ENCODE results near the gene ALDH3B2. TPM values are rescaled to one million over a fixed set of nuclear protein-coding genes. Genes with fewer than 3 reads are reported as not detected.
"Not testable (repeated sequence)": the region's sequence is repeated elsewhere in the genome, so short reads cannot be mapped to it uniquely, and the experiment has no call there.

Gene ALDH3B2, protein sequence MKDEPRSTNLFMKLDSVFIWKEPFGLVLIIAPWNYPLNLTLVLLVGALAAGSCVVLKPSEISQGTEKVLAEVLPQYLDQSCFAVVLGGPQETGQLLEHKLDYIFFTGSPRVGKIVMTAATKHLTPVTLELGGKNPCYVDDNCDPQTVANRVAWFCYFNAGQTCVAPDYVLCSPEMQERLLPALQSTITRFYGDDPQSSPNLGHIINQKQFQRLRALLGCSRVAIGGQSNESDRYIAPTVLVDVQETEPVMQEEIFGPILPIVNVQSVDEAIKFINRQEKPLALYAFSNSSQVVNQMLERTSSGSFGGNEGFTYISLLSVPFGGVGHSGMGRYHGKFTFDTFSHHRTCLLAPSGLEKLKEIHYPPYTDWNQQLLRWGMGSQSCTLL
- not detected for total RNA-seq (2021; ENCODE audit: unreplicated experiment)
- not detected for polyA plus RNA-seq (2012; ENCODE audit: insufficient read length)
- percentile 12 among the genes with signal in this experiment for Bru-seq, nascent RNA
- BruChase-seq, experiment 1, labeled RNA remaining after a 2-hour chase = percentile 17 among the genes with signal in this experiment
- percentile 16 among the genes with signal in this experiment for BruChase-seq, experiment 2, labeled RNA remaining after a 6-hour chase
- long read RNA-seq = 0 reads

- no peaks in the 10 kb centered on the region for H3K9me3 ChIP-seq (ENCODE audit: control insufficient read depth, insufficient read depth, low read depth, low read length)
- no peak within 1 kb of the TSS for H3K27ac ChIP-seq (ENCODE audit: low read length)
- H3K36me3 ChIP-seq (ENCODE audit: control insufficient read depth, insufficient read depth, low read length) = no peaks in the 10 kb centered on the region
- BruUV-seq (replicated peaks) = no TSS peak
- DNase-seq (ENCODE audit: low read depth, low spot score) (no peak), ATAC-seq (no peak; the same call in 1 of the 2 replicates)
- no peak within 1 kb of the TSS for H3K4me3 ChIP-seq (ENCODE audit: low read depth in 2 of 2, low read length in 2 of 2)
- in situ Hi-C loops (cut with HindIII; ENCODE audit: low pct_unique_long_range_greater_than_20kb, low sequenced_read_pairs) = no loop called here
- CTCF ChIA-PET = no interaction called here
- no peak for TF ChIP-seq POLR2AphosphoS5 (IDR thresholded peaks at IDR 0.05; ENCODE audit: low read depth, low read length)
- no peak for TF ChIP-seq SIN3A (IDR thresholded peaks at IDR 0.05; ENCODE audit: borderline replicate concordance, insufficient read depth, low read depth, low read length)
- TF ChIP-seq, protein P1, sequence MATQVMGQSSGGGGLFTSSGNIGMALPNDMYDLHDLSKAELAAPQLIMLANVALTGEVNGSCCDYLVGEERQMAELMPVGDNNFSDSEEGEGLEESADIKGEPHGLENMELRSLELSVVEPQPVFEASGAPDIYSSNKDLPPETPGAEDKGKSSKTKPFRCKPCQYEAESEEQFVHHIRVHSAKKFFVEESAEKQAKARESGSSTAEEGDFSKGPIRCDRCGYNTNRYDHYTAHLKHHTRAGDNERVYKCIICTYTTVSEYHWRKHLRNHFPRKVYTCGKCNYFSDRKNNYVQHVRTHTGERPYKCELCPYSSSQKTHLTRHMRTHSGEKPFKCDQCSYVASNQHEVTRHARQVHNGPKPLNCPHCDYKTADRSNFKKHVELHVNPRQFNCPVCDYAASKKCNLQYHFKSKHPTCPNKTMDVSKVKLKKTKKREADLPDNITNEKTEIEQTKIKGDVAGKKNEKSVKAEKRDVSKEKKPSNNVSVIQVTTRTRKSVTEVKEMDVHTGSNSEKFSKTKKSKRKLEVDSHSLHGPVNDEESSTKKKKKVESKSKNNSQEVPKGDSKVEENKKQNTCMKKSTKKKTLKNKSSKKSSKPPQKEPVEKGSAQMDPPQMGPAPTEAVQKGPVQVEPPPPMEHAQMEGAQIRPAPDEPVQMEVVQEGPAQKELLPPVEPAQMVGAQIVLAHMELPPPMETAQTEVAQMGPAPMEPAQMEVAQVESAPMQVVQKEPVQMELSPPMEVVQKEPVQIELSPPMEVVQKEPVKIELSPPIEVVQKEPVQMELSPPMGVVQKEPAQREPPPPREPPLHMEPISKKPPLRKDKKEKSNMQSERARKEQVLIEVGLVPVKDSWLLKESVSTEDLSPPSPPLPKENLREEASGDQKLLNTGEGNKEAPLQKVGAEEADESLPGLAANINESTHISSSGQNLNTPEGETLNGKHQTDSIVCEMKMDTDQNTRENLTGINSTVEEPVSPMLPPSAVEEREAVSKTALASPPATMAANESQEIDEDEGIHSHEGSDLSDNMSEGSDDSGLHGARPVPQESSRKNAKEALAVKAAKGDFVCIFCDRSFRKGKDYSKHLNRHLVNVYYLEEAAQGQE (IDR thresholded peaks at IDR 0.05; ENCODE audit: insufficient read depth in 1 of 2, low read depth in 2 of 2, low read length in 1 of 2) = no peak
- TF ChIP-seq TCF7L2 (IDR thresholded peaks at IDR 0.05; ENCODE audit: low read depth, low read length) = no peak
- TF ChIP-seq CTCF (IDR thresholded peaks at IDR 0.05) = no peak
- no peaks in the 10 kb centered on the region; the same call in 1 of the 2 replicates for H3K27me3 ChIP-seq (ENCODE audit: control insufficient read depth, insufficient read depth, low read length)
- no peaks in the 10 kb centered on the region for H3K4me1 ChIP-seq (ENCODE audit: control insufficient read depth, insufficient read depth, low read length)
- intact Hi-C loops (cut with micrococcal nuclease; ENCODE audit: unreplicated experiment) = no loop called here
- POLR2A ChIA-PET = no interaction called here
Observed at GRCh38 chr11:67674442-67674871, at the start of gene ALDH3B2. Gene ALDH3B2, minus strand, starts transcription at chr11:67674623. Its CDS starts 7,688 bp downstream, at chr11:67666935.

DNA sequence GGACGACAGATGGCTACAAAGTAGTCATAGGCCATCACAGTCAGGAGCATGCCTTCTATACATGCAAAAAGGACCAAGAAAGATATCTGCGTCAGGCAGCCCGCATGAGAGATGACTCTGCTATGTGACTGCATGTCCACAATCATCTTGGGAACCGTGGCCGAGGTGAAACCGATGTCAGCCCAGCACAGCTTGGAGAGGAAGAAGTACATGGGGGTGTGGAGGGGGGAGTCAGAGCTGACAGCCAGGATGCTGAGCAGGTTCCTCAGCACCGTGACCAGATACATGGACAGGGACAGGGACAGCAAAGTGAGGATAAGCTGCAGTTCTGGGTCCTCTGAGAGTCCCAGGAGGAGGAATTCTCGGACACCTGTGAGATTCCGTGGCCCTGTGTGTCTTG lies 48.6 kb upstream of the ALDH3B2 start:
- CTCF ChIA-PET; ATAC-seq; BruUV-seq (replicated peaks); intact Hi-C loops (cut with micrococcal nuclease; ENCODE audit: unreplicated experiment); H3K27me3 ChIP-seq (ENCODE audit: control insufficient read depth, insufficient read depth, low read length); in situ Hi-C loops (cut with HindIII; ENCODE audit: low pct_unique_long_range_greater_than_20kb, low sequenced_read_pairs); H3K9me3 ChIP-seq (ENCODE audit: control insufficient read depth, insufficient read depth, low read depth, low read length); H3K36me3 ChIP-seq (ENCODE audit: control insufficient read depth, insufficient read depth, low read length); DNase-seq (ENCODE audit: low read depth, low spot score); H3K4me3 ChIP-seq (ENCODE audit: low read depth in 2 of 2, low read length in 2 of 2); H3K27ac ChIP-seq (ENCODE audit: low read length); POLR2A ChIA-PET; H3K4me1 ChIP-seq (ENCODE audit: control insufficient read depth, insufficient read depth, low read length): not testable (repeated sequence)

DNA sequence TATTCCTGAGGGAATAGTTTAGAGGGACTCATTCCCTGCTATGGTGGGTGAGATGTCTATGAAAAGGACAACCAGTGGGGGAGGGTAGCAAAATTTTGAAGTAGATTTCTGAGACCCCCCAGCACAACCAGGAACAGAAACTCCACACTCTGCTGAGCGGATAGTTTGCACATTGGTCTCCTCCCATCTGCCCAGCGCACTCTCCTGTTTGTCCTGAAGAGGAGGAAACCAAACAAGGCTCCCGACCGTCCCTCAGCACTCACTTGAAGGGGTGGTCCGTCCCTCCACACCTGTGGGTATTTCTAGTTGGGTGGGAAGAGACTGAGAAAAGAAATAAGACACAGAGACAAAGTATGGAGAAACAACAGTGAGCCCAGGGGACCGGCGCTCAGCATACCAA lies 41.8 kb upstream of the ALDH3B2 start:
- H3K9me3 ChIP-seq (ENCODE audit: control insufficient read depth, insufficient read depth, low read depth, low read length); in situ Hi-C loops (cut with HindIII; ENCODE audit: low pct_unique_long_range_greater_than_20kb, low sequenced_read_pairs); BruUV-seq (replicated peaks); H3K4me1 ChIP-seq (ENCODE audit: control insufficient read depth, insufficient read depth, low read length); intact Hi-C loops (cut with micrococcal nuclease; ENCODE audit: unreplicated experiment); DNase-seq (ENCODE audit: low read depth, low spot score); POLR2A ChIA-PET; ATAC-seq; H3K27ac ChIP-seq (ENCODE audit: low read length); CTCF ChIA-PET; H3K4me3 ChIP-seq (ENCODE audit: low read depth in 2 of 2, low read length in 2 of 2); H3K27me3 ChIP-seq (ENCODE audit: control insufficient read depth, insufficient read depth, low read length); H3K36me3 ChIP-seq (ENCODE audit: control insufficient read depth, insufficient read depth, low read length): not testable (repeated sequence)

DNA sequence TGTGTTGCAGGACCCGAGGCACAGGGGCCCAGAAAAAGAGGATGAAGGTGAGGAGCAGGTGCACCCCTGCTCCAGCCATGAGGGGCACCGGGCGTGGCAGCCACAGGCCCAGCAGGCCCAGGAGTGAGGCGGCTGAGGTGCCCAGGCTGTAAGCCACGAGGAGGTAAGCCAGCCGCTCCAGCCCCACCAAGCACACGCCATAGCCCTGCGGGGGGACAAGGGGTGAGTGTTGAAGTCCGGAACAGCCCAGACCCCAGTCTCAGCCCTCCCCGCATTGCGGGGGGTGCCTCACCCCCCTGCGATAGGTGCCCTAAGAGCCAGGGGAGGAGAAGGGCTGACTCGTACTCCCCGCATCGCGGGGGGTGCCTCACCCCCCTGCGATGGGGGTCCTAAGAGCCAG lies 41.4 kb upstream of the ALDH3B2 start:
- H3K27me3 ChIP-seq (ENCODE audit: control insufficient read depth, insufficient read depth, low read length); H3K9me3 ChIP-seq (ENCODE audit: control insufficient read depth, insufficient read depth, low read depth, low read length); POLR2A ChIA-PET; H3K36me3 ChIP-seq (ENCODE audit: control insufficient read depth, insufficient read depth, low read length); CTCF ChIA-PET; H3K4me3 ChIP-seq (ENCODE audit: low read depth in 2 of 2, low read length in 2 of 2); DNase-seq (ENCODE audit: low read depth, low spot score); BruUV-seq (replicated peaks); H3K27ac ChIP-seq (ENCODE audit: low read length); ATAC-seq; H3K4me1 ChIP-seq (ENCODE audit: control insufficient read depth, insufficient read depth, low read length); in situ Hi-C loops (cut with HindIII; ENCODE audit: low pct_unique_long_range_greater_than_20kb, low sequenced_read_pairs); intact Hi-C loops (cut with micrococcal nuclease; ENCODE audit: unreplicated experiment): not testable (repeated sequence)

Measured in Panc1 (cell line).